Neural cell (in vitro differentiated cells): ENCODE data around the gene GAB2.

ENCODE experiments used
- CTCF ChIP-seq: fragments of 450-650 bp; IDR thresholded peaks from 2 replicates; pipeline ENCODE4 v1.5.1; 2014; ENCODE audit warnings: antibody characterized with exemption, mild to moderate bottlenecking, moderate library complexity; ENCODE audit not compliant: poor library complexity, severe bottlenecking
- POLR2AphosphoS5 ChIP-seq: IDR thresholded peaks from 2 replicates; pipeline ENCODE4 v1.6.1; 2012
- RAD21 ChIP-seq: fragments of 450-650 bp; conservative IDR thresholded peaks from 2 replicates; pipeline ENCODE4 v1.6.1; 2014; ENCODE audit warnings: antibody characterized with exemption, mild to moderate bottlenecking, moderate library complexity
- TAF1 ChIP-seq: IDR thresholded peaks from 2 replicates; pipeline ENCODE4 v1.6.1; 2012; ENCODE audit warnings: low read depth
- TF ChIP-seq, protein P1 (sequence below): IDR thresholded peaks from 2 replicates; pipeline ENCODE4 v1.6.1; 2012; ENCODE audit warnings: borderline replicate concordance

DNA sequence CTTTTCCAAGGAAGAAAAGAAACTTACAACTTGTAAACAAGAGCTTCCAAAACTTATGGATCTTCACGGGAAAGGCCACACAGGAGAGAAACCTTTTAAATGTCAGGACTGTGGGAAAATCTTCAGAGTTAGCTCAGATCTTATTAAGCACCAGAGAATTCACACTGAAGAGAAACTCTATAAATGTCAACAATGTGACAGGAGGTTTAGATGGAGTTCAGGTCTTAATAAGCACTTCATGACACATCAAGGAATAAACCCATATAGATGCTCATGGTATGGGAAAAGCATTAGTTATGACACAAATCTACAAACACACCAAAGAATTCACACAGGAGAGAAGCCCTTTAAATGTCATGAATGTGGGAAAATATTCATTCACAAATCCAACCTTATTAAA lies 32.4 kb downstream of the GAB2 start:
- no peak for TF ChIP-seq TAF1
- TF ChIP-seq CTCF: no peak
- no peak for TF ChIP-seq POLR2AphosphoS5
- no peak for TF ChIP-seq RAD21
- TF ChIP-seq, protein P1, sequence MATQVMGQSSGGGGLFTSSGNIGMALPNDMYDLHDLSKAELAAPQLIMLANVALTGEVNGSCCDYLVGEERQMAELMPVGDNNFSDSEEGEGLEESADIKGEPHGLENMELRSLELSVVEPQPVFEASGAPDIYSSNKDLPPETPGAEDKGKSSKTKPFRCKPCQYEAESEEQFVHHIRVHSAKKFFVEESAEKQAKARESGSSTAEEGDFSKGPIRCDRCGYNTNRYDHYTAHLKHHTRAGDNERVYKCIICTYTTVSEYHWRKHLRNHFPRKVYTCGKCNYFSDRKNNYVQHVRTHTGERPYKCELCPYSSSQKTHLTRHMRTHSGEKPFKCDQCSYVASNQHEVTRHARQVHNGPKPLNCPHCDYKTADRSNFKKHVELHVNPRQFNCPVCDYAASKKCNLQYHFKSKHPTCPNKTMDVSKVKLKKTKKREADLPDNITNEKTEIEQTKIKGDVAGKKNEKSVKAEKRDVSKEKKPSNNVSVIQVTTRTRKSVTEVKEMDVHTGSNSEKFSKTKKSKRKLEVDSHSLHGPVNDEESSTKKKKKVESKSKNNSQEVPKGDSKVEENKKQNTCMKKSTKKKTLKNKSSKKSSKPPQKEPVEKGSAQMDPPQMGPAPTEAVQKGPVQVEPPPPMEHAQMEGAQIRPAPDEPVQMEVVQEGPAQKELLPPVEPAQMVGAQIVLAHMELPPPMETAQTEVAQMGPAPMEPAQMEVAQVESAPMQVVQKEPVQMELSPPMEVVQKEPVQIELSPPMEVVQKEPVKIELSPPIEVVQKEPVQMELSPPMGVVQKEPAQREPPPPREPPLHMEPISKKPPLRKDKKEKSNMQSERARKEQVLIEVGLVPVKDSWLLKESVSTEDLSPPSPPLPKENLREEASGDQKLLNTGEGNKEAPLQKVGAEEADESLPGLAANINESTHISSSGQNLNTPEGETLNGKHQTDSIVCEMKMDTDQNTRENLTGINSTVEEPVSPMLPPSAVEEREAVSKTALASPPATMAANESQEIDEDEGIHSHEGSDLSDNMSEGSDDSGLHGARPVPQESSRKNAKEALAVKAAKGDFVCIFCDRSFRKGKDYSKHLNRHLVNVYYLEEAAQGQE: no peak
